Measurements from ENCODE around the gene PAH.
"Not testable (repeated sequence)": the region's sequence is repeated elsewhere in the genome, so short reads cannot be mapped to it uniquely, and the experiment has no call there.

Gene PAH

GRCh38 chr12:102888511-102888910 is 28.5 kb downstream of the PAH start:
- no peak for DNase-seq

DNA sequence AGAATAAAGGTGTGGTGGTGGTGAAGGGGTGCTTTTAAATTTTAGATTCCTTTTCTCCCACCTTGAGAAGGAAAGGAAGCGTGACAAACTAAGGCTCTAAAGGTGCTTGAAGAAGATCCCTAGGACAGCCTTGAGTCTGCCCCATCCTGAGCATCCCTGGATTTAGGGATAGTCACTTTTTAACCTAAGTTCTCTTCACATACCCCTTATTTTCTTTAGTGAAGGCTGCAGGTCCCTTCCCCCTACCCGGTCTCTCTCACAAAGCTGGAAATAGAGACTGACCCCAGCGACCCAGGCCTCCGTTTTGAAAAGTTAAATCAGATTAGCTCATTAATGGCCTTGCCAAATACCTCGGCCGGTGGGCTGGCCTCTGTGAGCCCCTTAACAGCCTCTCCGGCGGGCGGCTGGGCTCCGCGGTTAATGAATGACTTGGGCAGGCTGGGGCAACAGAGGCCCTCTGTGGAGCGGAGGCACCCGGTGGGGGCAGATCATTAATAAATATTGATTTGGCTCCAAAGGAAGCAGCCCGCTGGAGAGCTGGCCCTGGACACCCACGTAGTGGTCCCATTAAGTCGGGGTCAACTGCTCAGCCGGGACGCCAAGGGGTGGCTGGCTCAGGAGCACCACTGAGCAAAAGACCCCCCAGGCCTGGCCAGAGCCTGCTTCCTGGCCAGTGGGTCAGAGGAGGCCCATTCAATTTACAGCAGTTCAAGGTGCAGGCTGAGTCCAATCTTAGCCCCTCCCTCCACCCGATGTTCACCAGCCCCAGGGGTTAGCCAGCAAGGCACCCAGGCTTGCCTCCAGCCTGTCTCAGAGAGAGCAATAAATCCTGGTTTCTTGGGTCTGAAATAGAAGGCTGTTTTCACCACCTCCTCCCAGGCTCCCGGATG is 31.8 kb downstream of the PAH start:
- no peak for DNase-seq

- DNase-seq = peak; percentile 61
These were observed 33.7 kb downstream of the PAH start for GRCh38 chr12:102883204-102883799.

DNA sequence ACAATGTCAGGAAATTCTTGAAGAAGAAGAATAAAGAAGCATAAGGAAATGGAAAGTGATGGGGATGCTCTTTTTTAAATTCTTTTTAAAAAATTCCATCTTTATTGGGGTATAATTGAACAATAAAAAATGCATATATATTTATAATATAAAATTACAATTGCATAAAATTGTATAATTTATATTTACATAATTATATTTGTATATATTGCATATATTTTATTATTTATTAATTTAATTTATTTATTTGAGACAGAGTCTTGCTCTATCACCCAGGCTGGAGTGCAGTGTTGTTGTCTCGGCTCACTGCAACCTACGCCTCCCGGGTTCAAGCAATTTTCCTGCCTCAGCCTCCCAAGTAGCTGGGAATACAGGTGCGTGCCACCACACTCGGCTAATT is 36.3 kb downstream of the PAH start:
- DNase-seq = no peak

DNA sequence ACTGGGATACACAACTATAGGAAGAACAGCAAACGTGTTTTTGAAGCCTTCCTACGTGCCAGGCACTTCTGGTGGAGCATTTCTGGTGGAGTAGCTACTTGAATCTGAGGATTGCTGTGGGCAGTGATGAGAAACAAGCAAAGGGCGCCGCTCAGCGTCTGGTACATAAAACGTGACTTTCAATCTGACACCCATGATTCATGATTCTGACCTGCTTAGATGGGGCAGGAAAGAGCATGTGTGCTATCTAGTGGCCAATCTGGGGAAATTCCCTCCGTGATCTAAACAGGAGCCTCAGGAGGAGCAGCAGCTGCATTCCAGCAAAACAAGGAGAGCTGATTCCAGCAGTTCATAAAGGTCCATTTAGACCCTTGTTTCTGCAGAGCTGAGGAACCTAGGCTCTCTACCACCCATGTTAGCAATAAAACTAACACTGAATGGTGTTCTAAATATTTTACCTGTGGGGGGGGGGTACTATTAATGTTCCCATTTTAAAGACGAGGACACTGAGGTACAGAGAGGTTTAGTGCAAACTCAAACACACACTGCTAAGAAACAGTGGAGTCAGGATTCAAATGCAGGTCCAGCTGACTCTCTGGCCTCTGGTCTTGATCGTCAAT is 37.8 kb downstream of the PAH start:
- no peak for DNase-seq

DNA sequence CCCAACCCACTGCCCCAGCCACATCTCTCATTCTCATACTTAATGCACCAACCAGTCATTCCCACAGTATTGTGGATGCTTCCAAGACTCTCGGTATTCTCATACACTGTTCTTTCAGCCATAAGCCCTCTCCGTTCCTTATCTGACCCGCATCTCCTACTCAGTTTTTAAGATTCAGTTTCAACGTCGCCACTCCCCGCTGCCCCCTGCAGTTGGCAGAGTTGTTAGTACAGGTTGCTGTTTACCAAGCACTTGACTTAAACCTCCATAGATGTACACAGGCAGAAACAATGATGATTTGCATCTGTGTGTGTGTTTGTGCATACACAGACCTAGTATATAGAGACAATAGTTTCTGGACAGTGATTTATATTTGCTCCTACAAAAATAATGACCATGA is 40.2 kb downstream of the PAH start:
- DNase-seq = no peak

GRCh38 chr12:102874819-102875218 is 42.2 kb downstream of the PAH start:
- no peak for DNase-seq

GRCh38 chr12:102873077-102873476 is 44.0 kb downstream of the PAH start:
- DNase-seq = no peak

- no peak for DNase-seq
These were observed 46.0 kb downstream of the PAH start for GRCh38 chr12:102871014-102871413.

- DNase-seq = no peak
These were observed 47.5 kb downstream of the PAH start for GRCh38 chr12:102869571-102869970.

DNA sequence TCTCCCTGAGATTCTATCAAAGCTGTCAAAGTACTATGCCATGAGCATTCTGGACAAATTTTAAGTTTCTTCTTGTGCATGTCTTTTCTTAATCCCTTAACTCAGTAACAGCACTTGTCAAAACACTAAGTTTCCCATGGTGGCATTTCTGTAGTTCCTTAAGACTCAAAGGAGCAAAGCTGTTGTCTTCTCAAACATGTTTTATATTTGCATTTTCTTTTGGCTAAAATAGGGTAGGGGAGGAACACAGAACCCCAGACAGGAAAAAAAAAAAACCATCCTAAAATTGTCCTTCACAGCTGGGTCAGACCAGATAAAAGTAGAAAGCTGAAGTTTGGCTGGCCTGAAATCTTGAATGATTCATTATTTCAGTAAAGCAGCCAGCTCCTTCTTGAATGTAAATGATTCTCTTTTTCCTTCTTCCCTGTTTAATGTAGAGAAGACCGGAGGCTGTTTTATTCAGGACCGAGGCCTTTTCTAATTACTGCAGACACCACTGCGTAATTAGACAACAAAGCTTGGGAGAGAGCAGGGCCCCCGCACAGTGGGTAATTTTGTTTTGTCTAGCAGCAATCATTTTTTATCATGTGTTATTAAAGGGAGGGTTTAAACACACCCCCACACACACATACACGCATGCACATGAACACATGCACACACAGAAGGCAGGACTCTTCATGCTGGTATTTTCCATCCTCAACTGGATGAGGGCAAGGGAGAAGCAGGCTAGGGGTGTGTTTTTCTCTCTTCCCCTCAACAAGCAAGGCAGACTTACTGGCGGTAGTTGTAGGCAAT is 51.0 kb downstream of the PAH start:
- DNase-seq = no peak

DNA sequence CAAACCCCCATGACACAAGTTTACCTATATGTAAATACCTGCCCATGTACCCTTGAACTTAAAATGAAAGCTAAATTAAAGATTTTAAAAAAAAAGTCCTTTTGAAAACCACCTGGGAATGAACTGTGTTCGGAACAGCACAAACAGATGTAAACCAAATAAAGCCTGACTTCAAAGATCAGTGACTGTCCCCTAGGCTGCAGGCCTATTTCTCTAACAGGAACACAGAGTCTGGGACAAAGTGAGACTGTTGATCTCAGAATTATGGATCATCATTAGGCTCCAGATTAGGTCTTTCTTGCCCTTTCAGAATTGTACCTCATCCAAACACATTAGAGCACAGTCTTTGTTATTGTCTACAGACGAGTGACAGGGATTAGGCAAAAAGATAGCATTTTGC is 54.6 kb downstream of the PAH start:
- no peak for DNase-seq

- no peak for DNase-seq
These were observed 65.8 kb downstream of the PAH start for GRCh38 chr12:102851246-102851645.

GRCh38 chr12:102849722-102850447 is 67.2 kb downstream of the PAH start:
- DNase-seq = no peak

- DNase-seq = no peak
These were observed 68.2 kb downstream of the PAH start for GRCh38 chr12:102848832-102849231.

GRCh38 chr12:102847131-102847530 is 69.9 kb downstream of the PAH start:
- DNase-seq = no peak

GRCh38 chr12:102833687-102834441 is 83.2 kb downstream of the PAH start:
- DNase-seq = no peak

GRCh38 chr12:102832826-102833225 is 84.2 kb downstream of the PAH start:
- not testable (repeated sequence) for DNase-seq

GRCh38 chr12:102824218-102824835 is 92.7 kb downstream of the PAH start:
- no peak for DNase-seq

DNA sequence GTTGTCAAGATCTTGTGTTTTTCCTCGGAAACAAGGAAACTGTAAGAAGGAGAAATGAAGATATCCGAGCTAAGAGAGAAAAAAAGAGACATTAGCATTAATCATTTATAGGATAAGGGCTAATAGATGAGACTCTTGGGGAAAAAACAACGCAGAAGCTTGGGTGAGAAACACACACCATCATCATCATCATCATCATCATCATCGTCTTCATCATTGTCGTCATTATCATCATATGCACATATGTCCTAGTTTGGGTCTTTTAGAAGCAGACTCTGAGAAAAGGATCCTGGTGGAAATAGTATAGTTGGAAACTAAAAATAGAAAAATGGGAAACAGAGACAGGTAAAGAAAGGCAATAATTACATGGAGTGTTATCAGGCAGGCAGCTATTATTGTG is 95.9 kb downstream of the PAH start:
- DNase-seq = no peak

DNA sequence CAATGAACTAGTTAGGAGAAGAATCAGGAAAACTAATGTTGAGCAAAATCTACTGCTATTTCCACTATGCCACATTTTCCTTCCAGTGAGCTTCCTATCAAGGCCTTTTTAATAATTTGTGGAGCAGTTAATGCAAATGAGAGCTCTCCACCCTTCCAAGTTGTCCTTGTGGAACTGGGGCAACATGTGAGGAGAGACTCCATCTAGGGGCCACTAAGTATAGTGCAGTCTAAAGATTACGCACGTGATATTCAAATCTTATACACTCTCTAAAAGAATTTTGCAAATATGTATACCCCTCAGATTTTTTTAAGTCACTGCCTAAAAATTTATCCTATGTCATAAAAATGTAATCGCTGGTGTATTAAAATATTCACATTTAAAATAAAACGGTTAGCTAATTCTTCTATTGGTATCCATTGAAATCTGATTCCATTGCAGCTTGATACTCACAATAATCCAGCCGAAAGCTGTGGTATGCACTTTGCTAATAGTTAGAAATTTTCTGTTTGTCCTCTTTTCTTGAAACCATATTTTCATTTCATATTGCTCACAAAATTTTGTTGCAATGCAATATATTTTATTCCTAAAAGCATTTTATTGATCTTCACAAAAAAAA is 100.1 kb downstream of the PAH start:
- no peak for DNase-seq

Data from activated CD8-positive, alpha-beta memory T cell treated with anti-CD3 and anti-CD28 coated beads, Interleukin-2, amount 50 U/mL, for 48 hours (primary cell).